ENCODE data around the gene ZNF672. TPM values are rescaled to one million over a fixed set of nuclear protein-coding genes. Genes with fewer than 3 reads are reported as not detected.

ZNF672 gene
- total and polyA plus RNA-seq, 12 donors = 16.1 to 44.4 (median 36.7) TPM

DNA sequence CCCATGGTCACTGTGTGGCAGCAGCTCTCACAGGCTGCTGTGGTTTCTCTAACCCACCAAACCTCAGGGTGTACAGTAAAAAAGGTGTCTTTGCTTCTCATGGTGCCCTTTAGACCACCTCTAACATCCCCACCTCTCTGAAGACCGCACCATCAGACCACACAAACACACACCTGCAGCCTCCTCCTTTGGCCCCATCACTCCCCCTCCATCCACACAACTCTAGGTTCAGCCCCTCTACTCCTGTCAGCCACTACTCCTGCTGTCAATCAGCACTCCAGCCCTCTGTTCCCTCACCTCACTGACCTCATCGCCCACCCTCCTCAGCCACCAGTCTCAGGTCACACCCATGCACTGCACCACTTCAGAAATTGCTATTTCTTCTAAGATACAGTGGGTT is 13.4 kb downstream of the ZNF672 start:
- Histone ChIP-seq H3K4me1 (peaks cover 0 to 8% (median 0%) of the 10 kb centered on the region in 9 donors), H3K36me3 (peaks cover 0 to 75% (median 39%) of the 10 kb centered on the region in 9 donors), H3K4me3 (no peak overlapping the region), H3K27ac (no peak overlapping the region), H3K27me3 (no peaks in the 10 kb centered on the region), H3K9me3 (no peaks in the 10 kb centered on the region)
- DNase-seq (no peak), ATAC-seq (no peak)
- 89 to 90% methylated on average over 2 of the region's 2 CpGs for WGBS, 2 donors
- intact Hi-C loops (cut with DNase I) = no loop called here
- TF ChIP-seq, protein P1, sequence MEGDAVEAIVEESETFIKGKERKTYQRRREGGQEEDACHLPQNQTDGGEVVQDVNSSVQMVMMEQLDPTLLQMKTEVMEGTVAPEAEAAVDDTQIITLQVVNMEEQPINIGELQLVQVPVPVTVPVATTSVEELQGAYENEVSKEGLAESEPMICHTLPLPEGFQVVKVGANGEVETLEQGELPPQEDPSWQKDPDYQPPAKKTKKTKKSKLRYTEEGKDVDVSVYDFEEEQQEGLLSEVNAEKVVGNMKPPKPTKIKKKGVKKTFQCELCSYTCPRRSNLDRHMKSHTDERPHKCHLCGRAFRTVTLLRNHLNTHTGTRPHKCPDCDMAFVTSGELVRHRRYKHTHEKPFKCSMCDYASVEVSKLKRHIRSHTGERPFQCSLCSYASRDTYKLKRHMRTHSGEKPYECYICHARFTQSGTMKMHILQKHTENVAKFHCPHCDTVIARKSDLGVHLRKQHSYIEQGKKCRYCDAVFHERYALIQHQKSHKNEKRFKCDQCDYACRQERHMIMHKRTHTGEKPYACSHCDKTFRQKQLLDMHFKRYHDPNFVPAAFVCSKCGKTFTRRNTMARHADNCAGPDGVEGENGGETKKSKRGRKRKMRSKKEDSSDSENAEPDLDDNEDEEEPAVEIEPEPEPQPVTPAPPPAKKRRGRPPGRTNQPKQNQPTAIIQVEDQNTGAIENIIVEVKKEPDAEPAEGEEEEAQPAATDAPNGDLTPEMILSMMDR (IDR thresholded peaks at IDR 0.05) = no peak

DNA sequence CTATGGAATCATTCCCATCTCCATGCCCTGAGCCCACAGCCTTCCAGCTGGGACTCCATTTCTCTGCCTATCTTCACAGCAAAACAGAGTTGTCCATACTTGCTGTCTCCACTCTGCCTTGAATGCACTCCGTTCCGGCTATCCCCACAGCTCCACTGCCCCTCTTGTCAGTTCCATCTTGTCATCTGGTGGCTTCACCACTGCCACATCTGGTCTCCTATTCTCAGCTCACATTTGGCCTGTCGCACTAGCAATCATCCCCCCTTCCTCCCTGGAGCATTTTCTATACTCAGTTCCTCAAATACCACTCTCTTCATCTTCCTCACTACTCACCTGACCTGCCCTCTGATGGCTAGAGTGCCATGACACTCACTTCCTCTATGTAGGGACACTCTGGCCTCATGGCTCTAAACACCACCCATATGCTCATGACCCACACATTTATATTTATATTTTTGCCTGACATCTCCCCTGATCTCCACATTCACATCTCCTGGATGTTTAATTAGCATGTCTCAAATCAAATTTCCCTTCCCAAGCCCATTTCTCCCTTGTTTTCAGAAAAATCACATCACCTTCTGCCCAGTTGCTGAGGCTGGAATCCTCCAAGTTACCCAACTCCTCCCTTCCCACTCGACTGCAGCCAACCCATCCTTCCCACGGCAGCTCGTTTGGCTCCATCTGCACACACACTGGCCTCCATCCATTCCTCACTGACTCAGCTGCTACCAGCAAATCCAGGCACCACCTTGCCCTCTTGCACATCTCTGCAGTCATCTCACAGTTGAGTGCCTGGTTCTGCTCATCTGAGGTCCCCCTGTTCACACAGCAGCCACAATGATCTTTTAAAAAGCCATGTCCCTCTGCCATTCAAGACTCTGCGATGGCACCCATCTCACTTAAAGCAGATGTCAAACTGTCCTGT is 14.7 kb downstream of the ZNF672 start:
- H3K4me3 ChIP-seq = no peak overlapping the region
- 79 to 80% methylated on average over 7 of the region's 7 CpGs for WGBS, 2 donors
- ATAC-seq (peak in 1 of 8 donors; percentile 21), DNase-seq (no peak)
- peaks cover 0 to 61% (median 26%) of the 10 kb centered on the region in 9 donors for H3K36me3 ChIP-seq
- H3K27ac ChIP-seq = no peak overlapping the region
- intact Hi-C loops (cut with DNase I) = no loop called here
- peaks cover under 1 to 16% (median 5%) of the 10 kb centered on the region in 9 donors for H3K4me1 ChIP-seq
- TF ChIP-seq, protein P1 (IDR thresholded peaks at IDR 0.05) = no peak
- H3K9me3 ChIP-seq = no peaks in the 10 kb centered on the region
- H3K27me3 ChIP-seq = no peaks in the 10 kb centered on the region

DNA sequence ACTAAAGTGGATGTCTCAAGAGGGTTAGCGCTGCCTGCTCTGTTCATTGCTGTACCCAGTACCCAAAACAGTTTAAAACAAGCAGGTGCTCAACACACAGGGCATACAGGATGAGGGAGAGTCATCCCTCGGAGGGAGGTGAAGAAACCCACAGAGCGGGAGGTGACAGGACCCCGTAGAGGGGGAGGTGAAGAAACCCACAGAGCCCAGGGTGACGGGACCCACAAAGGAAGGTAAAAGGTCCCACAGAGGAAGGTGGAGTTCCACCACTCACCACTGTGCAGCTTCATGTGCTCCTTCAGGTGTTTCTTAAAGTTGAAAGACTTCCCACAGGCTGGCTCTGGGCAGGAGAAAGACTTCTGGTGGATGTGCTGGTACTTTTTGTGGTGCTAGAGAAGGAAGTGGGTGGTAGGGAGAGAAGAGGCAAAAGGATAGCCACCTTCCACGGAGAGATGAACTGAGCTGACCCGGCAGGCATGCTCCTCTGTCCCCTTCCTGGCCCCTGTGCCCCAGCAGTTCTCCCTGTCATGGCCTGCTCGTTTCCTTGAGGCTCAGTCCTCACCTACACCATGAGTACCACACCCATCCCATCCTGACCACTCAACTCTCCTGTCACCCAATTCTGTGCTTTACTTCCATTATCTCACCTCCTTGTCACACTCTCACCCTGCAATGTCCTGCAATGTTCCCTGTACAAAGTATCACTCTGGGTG is 15.8 kb downstream of the ZNF672 start:
- intact Hi-C loops (cut with DNase I) = no loop called here
- Histone ChIP-seq H3K9me3 (no peaks in the 10 kb centered on the region), H3K36me3 (peaks cover 0 to 50% (median 15%) of the 10 kb centered on the region in 9 donors), H3K27ac (peak overlapping the region in 1 of 10 donors; percentile 9), H3K4me1 (peaks cover 3 to 26% (median 14%) of the 10 kb centered on the region in 9 donors), H3K4me3 (no peak overlapping the region), H3K27me3 (no peaks in the 10 kb centered on the region)
- WGBS, 2 donors = 82 to 92% methylated on average over 8 of the region's 8 CpGs
- TF ChIP-seq, protein P1 (IDR thresholded peaks at IDR 0.05) = no peak
- DNase-seq (no peak), ATAC-seq (no peak)

DNA sequence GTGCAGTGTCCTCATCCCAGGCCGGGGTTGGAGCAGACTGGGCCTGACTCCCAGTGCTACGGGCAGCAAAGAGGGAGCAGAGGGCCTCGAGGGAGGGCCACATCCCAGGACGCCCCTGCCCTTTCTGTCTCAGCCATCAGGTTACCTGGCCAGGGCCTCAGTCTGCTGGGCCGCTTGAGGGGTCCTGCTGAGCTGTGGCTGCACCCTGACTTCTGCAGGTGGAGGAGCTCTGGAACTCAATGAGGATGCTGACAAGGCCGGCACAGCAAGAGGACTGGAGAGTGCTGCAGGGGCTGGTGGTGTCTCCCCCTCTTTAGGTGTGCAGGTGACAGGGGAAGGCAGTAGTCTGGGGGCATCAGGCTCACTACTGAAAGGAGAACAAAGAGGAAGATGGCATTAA is 17.6 kb downstream of the ZNF672 start:
- ATAC-seq (no peak), DNase-seq (no peak)
- H3K27ac ChIP-seq = no peak overlapping the region
- H3K4me3 ChIP-seq = no peak overlapping the region
- no peaks in the 10 kb centered on the region for H3K27me3 ChIP-seq
- TF ChIP-seq, protein P1 (IDR thresholded peaks at IDR 0.05) = no peak
- 92 to 93% methylated on average over 6 of the region's 6 CpGs for WGBS, 2 donors
- no peaks in the 10 kb centered on the region for H3K9me3 ChIP-seq
- peaks cover 3 to 39% (median 19%) of the 10 kb centered on the region in 9 donors for H3K4me1 ChIP-seq
- H3K36me3 ChIP-seq = peaks cover 0 to 33% (median 0%) of the 10 kb centered on the region in 9 donors
- intact Hi-C loops (cut with DNase I) = no loop called here
